ENCODE measurements around the gene ZNF862. TPM values are rescaled to one million over a fixed set of nuclear protein-coding genes. Genes with fewer than 3 reads are reported as not detected.

ZNF862 gene
- total RNA-seq, 1 experiment from 2014 or later: 3.6 TPM

DNA sequence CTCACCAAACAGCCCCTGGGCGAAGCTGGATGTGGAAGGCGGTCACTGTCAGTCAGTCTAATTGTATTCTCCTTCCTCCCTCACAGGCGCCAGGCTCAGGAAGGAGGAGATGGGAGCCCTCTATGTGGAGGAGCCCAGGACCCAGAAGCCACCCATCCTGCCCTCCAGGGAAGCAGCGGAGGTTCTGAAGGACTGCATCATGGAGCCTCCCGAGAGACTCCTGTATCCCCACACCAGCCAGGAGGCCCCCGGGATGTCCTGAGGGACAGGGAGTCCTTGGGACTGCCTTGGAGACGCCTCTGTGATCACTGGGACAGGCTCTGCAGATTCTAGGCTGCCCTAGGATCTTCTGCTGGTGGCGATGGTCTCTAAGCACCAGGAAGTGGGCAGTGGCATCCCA lies 25.8 kb downstream of the ZNF862 start:
- no peak for TF ChIP-seq CREM (CRISPR knock-in tag; IDR thresholded peaks at IDR 0.05)
- no peak for TF ChIP-seq ELF4 (CRISPR knock-in tag; IDR thresholded peaks at IDR 0.05; ENCODE audit: low read depth)
- TF ChIP-seq, protein P1, sequence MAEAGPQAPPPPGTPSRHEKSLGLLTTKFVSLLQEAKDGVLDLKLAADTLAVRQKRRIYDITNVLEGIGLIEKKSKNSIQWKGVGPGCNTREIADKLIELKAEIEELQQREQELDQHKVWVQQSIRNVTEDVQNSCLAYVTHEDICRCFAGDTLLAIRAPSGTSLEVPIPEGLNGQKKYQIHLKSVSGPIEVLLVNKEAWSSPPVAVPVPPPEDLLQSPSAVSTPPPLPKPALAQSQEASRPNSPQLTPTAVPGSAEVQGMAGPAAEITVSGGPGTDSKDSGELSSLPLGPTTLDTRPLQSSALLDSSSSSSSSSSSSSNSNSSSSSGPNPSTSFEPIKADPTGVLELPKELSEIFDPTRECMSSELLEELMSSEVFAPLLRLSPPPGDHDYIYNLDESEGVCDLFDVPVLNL (CRISPR knock-in tag; IDR thresholded peaks at IDR 0.05; ENCODE audit: borderline replicate concordance, low read depth): no peak
- TF ChIP-seq GABPB1 (CRISPR knock-in tag; IDR thresholded peaks at IDR 0.05): no peak
- no peak for TF ChIP-seq JAZF1 (CRISPR knock-in tag; IDR thresholded peaks at IDR 0.05)
- no peak for TF ChIP-seq IRF2 (CRISPR knock-in tag; IDR thresholded peaks at IDR 0.05; ENCODE audit: borderline replicate concordance, low read depth)
- TF ChIP-seq HMGA2 (CRISPR knock-in tag; IDR thresholded peaks at IDR 0.05): no peak
- TF ChIP-seq, protein P2, sequence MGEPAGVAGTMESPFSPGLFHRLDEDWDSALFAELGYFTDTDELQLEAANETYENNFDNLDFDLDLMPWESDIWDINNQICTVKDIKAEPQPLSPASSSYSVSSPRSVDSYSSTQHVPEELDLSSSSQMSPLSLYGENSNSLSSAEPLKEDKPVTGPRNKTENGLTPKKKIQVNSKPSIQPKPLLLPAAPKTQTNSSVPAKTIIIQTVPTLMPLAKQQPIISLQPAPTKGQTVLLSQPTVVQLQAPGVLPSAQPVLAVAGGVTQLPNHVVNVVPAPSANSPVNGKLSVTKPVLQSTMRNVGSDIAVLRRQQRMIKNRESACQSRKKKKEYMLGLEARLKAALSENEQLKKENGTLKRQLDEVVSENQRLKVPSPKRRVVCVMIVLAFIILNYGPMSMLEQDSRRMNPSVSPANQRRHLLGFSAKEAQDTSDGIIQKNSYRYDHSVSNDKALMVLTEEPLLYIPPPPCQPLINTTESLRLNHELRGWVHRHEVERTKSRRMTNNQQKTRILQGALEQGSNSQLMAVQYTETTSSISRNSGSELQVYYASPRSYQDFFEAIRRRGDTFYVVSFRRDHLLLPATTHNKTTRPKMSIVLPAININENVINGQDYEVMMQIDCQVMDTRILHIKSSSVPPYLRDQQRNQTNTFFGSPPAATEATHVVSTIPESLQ (CRISPR knock-in tag; IDR thresholded peaks at IDR 0.05): no peak
- no peak for TF ChIP-seq TEAD4 (CRISPR knock-in tag; IDR thresholded peaks at IDR 0.05)
- TF ChIP-seq NR3C1 (CRISPR knock-in tag; conservative IDR thresholded peaks at IDR 0.05; ENCODE audit: low read depth): no peak
- TF ChIP-seq, protein P3, sequence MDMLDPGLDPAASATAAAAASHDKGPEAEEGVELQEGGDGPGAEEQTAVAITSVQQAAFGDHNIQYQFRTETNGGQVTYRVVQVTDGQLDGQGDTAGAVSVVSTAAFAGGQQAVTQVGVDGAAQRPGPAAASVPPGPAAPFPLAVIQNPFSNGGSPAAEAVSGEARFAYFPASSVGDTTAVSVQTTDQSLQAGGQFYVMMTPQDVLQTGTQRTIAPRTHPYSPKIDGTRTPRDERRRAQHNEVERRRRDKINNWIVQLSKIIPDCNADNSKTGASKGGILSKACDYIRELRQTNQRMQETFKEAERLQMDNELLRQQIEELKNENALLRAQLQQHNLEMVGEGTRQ (CRISPR knock-in tag; IDR thresholded peaks at IDR 0.05): no peak
- TF ChIP-seq, protein P4, sequence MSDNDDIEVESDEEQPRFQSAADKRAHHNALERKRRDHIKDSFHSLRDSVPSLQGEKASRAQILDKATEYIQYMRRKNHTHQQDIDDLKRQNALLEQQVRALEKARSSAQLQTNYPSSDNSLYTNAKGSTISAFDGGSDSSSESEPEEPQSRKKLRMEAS (CRISPR knock-in tag; IDR thresholded peaks at IDR 0.05): no peak
- TF ChIP-seq, protein P5, sequence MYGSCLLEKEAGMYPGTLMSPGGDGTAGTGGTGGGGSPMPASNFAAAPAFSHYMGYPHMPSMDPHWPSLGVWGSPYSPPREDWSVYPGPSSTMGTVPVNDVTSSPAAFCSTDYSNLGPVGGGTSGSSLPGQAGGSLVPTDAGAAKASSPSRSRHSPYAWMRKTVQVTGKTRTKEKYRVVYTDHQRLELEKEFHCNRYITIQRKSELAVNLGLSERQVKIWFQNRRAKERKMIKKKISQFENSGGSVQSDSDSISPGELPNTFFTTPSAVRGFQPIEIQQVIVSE (CRISPR knock-in tag; IDR thresholded peaks at IDR 0.05; ENCODE audit: borderline replicate concordance): no peak
- TF ChIP-seq ZNF423 (CRISPR knock-in tag; IDR thresholded peaks at IDR 0.05): no peak
- TF ChIP-seq, protein P6, sequence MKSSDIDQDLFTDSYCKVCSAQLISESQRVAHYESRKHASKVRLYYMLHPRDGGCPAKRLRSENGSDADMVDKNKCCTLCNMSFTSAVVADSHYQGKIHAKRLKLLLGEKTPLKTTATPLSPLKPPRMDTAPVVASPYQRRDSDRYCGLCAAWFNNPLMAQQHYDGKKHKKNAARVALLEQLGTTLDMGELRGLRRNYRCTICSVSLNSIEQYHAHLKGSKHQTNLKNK (CRISPR knock-in tag; IDR thresholded peaks at IDR 0.05): no peak
- TF ChIP-seq, protein P7, sequence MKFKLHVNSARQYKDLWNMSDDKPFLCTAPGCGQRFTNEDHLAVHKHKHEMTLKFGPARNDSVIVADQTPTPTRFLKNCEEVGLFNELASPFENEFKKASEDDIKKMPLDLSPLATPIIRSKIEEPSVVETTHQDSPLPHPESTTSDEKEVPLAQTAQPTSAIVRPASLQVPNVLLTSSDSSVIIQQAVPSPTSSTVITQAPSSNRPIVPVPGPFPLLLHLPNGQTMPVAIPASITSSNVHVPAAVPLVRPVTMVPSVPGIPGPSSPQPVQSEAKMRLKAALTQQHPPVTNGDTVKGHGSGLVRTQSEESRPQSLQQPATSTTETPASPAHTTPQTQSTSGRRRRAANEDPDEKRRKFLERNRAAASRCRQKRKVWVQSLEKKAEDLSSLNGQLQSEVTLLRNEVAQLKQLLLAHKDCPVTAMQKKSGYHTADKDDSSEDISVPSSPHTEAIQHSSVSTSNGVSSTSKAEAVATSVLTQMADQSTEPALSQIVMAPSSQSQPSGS (CRISPR knock-in tag; IDR thresholded peaks at IDR 0.05; ENCODE audit: borderline replicate concordance, low read depth): no peak
- ChIA-PET CTCF (no interaction called here), POLR2A (no interaction called here)
- ATAC-seq (no peak), DNase-seq (ENCODE audit: low spot score) (no peak)
- Mint-ChIP-seq H3K27ac (no peak overlapping the region), H3K4me1 (no peaks in the 10 kb centered on the region), H3K27me3 (ENCODE audit: low read depth) (no peaks in the 10 kb centered on the region), H3K36me3 (no peaks in the 10 kb centered on the region), H3K9me3 (no peaks in the 10 kb centered on the region), H3K4me3 (no peak overlapping the region)

DNA sequence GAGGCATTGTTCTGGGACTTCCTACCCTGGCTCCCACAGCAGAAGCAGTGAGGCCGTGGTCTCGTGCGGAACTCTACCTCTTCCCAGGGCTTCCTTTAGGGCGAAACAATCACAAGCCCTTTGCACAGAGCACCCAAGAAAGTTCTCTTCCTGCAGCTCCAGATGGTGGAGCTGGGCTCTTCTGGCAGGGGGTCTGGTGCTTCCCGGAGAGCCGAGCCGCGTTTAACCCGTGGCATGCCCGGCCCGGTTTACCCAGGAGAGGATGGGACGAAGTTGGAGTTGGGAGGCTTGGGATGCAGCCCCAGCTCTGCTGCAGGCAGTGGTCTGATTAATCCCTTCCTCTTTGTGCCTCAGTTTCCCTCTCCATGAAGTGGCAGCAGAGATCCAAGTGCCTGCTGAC lies 26.6 kb downstream of the ZNF862 start:
- H3K27ac Mint-ChIP-seq: no peak overlapping the region
- no peaks in the 10 kb centered on the region for H3K9me3 Mint-ChIP-seq
- H3K27me3 Mint-ChIP-seq (ENCODE audit: low read depth): no peaks in the 10 kb centered on the region
- H3K4me1 Mint-ChIP-seq: no peaks in the 10 kb centered on the region
- no peak for DNase-seq (ENCODE audit: low spot score)
- ChIA-PET POLR2A (no interaction called here), CTCF (interaction anchor here (0.8 to 1.2 kb wide), 3 partner anchors 15 to 21 kb away, joined by 3 to 4 read pairs (median 3); no protein-coding TSS in a partner anchor)
- no peaks in the 10 kb centered on the region for H3K36me3 Mint-ChIP-seq
- ATAC-seq: no peak
- no peak overlapping the region for H3K4me3 Mint-ChIP-seq
- TF ChIP-seq, protein P8, sequence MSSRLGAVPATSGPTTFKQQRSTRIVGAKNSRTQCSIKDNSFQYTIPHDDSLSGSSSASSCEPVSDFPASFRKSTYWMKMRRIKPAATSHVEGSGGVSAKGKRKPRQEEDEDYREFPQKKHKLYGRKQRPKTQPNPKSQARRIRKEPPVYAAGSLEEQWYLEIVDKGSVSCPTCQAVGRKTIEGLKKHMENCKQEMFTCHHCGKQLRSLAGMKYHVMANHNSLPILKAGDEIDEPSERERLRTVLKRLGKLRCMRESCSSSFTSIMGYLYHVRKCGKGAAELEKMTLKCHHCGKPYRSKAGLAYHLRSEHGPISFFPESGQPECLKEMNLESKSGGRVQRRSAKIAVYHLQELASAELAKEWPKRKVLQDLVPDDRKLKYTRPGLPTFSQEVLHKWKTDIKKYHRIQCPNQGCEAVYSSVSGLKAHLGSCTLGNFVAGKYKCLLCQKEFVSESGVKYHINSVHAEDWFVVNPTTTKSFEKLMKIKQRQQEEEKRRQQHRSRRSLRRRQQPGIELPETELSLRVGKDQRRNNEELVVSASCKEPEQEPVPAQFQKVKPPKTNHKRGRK (CRISPR knock-in tag; IDR thresholded peaks at IDR 0.05; ENCODE audit: borderline replicate concordance): no peak
- no peak for TF ChIP-seq RORB (CRISPR knock-in tag; IDR thresholded peaks at IDR 0.05)
- TF ChIP-seq, protein P9, sequence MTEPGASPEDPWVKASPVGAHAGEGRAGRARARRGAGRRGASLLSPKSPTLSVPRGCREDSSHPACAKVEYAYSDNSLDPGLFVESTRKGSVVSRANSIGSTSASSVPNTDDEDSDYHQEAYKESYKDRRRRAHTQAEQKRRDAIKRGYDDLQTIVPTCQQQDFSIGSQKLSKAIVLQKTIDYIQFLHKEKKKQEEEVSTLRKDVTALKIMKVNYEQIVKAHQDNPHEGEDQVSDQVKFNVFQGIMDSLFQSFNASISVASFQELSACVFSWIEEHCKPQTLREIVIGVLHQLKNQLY (CRISPR knock-in tag; IDR thresholded peaks at IDR 0.05): no peak
- no peak for TF ChIP-seq NFE2L1 (CRISPR knock-in tag; IDR thresholded peaks at IDR 0.05)
- TF ChIP-seq TEAD1 (CRISPR knock-in tag; IDR thresholded peaks at IDR 0.05): no peak
- no peak for TF ChIP-seq FOXP1 (CRISPR knock-in tag; IDR thresholded peaks at IDR 0.05; ENCODE audit: borderline replicate concordance)
- TF ChIP-seq, protein P10, sequence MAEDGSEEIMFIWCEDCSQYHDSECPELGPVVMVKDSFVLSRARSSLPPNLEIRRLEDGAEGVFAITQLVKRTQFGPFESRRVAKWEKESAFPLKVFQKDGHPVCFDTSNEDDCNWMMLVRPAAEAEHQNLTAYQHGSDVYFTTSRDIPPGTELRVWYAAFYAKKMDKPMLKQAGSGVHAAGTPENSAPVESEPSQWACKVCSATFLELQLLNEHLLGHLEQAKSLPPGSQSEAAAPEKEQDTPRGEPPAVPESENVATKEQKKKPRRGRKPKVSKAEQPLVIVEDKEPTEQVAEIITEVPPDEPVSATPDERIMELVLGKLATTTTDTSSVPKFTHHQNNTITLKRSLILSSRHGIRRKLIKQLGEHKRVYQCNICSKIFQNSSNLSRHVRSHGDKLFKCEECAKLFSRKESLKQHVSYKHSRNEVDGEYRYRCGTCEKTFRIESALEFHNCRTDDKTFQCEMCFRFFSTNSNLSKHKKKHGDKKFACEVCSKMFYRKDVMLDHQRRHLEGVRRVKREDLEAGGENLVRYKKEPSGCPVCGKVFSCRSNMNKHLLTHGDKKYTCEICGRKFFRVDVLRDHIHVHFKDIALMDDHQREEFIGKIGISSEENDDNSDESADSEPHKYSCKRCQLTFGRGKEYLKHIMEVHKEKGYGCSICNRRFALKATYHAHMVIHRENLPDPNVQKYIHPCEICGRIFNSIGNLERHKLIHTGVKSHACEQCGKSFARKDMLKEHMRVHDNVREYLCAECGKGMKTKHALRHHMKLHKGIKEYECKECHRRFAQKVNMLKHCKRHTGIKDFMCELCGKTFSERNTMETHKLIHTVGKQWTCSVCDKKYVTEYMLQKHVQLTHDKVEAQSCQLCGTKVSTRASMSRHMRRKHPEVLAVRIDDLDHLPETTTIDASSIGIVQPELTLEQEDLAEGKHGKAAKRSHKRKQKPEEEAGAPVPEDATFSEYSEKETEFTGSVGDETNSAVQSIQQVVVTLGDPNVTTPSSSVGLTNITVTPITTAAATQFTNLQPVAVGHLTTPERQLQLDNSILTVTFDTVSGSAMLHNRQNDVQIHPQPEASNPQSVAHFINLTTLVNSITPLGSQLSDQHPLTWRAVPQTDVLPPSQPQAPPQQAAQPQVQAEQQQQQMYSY (CRISPR knock-in tag; IDR thresholded peaks at IDR 0.05): no peak
